HEK293T (cell line): ENCODE results near the gene GRID1.

ENCODE experiments used
- ARNT ChIP-seq: fragments of 450-650 bp; IDR thresholded peaks from 2 replicates; pipeline ENCODE4 v1.6.1; 2017; ENCODE audit warnings: mild to moderate bottlenecking
- CTBP1 ChIP-seq: fragments of 450-650 bp; IDR thresholded peaks from 2 replicates; pipeline ENCODE4 v1.6.1; 2016; ENCODE audit warnings: borderline replicate concordance
- ELF4 ChIP-seq: fragments of 450-650 bp; IDR thresholded peaks from 2 replicates; pipeline ENCODE4 v1.6.1; 2017; ENCODE audit warnings: antibody characterized with exemption
- FOXM1 ChIP-seq: fragments of 450-650 bp; IDR thresholded peaks from 2 replicates; pipeline ENCODE4 v1.6.1; 2017; ENCODE audit warnings: mild to moderate bottlenecking, borderline replicate concordance
- HDGF ChIP-seq: fragments of 450-650 bp; IDR thresholded peaks from 2 replicates; pipeline ENCODE4 v1.6.1; 2017; ENCODE audit warnings: antibody characterized with exemption, borderline replicate concordance
- L3MBTL2 ChIP-seq: fragments of 450-650 bp; conservative IDR thresholded peaks from 2 replicates; pipeline ENCODE4 v1.6.1; 2016; ENCODE audit warnings: mild to moderate bottlenecking
- SUZ12 ChIP-seq: fragments of 450-650 bp; IDR thresholded peaks from 2 replicates; pipeline ENCODE4 v1.6.1; 2016; ENCODE audit warnings: mild to moderate bottlenecking
- ZNF384 ChIP-seq: fragments of 450-650 bp; IDR thresholded peaks from 2 replicates; pipeline ENCODE4 v1.6.1; 2016

DNA sequence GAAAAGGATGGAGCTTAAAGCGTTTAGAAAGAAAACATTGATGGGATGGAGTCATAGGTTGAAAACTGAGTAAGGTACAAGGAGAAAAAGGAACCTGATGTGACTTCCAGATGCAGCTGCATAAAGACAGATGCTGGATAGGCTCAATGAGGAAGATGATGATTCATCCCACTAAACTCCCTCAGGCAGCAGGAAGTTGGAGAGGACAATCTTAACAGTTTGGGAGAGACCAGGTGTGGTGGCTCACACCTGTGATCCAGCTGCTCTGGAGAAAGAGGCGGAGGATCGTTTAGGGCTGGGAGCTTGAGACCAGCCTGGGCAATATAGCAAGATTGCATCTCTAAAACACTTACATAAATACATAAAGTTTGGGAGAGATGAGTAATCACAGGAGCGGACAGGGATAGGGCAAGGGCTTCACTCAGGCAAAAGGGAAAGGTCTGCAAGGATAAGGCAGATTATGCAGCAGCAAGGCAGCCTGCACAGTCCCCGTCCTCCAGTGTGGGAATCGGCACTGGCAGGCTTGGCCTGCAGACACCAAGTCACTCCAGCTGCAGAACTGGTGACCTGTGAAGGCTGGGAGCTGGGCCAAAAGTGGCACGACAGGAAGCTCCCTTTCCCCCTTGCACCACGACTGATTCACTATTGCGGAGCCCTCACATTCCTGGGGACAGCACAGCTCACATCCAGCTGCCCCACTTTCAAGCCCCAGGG lies 438.5 kb downstream of the GRID1 start:
- TF ChIP-seq FOXM1 (no peak), ARNT (no peak), L3MBTL2 (no peak), ZNF384 (no peak), HDGF (no peak), SUZ12 (no peak), CTBP1 (no peak), ELF4 (no peak)
